Stimulated activated CD8-positive, alpha-beta memory T cell treated with anti-CD3 and anti-CD28 coated beads, Interleukin-15, amount 100 ng/mL, for 1 hour (primary cell): ENCODE results near the gene CCNL2.

Source experiments
- DNase-seq: peaks from one replicate; pipeline ENCODE4 v3.0.0-alpha.2; 2020; ENCODE audit warnings: low read depth

The CCNL2 gene

DNA sequence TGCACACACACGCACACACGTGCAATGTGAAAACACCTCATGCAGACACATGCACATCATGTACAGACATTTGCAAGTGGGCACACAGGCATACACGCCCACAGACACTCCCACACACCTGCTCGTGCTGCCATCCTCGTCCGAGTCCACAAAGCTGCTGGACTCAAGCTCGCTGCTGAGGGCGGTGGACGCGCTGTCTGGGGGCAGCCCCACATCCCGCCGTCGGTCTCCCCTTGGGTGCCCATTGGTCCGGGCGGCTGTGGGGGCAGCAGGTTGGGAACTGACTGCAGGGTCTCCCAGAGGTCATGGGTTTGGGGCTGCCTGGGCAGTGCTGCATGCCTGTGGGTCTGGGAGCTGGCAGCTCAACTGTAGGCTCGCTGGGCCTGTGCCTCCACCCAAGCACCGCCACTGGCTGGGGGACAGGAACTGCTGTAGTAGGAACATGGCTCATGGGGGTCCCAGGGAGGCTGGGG, 57.5 kb downstream of the CCNL2 start:
- no peak for DNase-seq

DNA sequence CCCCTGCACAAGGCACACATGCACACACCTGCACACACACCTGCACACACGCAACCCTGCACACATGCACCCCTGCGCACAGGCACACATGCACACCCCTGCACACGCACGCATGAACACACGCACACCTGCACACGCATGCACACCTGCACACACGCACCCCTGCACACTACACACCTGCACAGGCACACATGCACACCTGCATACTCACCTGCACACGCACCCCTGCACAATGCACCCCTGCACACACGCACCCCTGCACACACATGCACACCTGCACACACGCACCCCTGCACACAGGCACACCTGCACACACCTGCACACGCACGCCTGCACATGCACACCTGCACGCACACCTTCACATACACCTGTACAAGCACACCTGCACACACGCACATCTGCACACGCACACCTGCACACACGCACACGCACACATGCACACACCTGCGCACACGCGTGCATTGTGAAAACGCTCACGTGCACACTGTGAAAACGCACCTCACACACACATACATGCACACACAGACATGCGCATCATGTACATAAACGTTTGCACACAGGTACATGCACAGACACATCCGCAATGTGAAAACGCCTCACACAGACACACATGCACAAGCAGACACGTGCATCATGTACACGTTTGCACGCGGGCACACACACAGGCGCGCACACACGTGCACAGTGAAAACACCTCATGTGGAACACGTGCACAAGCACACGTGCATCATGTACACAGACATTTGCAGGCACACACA, 58.2 kb downstream of the CCNL2 start:
- no peak for DNase-seq

DNA sequence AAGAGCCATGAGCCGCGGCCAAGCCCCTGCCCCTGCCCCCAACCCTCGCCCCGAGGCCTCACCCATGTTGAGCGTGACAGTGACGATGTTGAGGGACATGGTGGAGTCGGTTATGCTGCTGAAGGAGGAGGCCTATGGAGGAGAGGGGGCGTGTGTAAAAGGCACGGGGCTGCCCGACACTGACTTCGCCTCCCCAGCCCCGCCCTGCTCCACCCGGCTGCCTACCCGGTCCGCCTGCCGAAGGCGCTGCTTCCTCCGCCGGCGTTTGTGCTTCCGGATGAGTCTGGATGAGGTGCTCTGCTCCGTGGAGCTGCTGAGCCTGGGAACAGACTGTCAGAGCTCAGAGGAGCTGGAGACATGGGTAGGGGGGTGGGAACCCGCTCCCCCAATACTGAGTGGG, 59.0 kb downstream of the CCNL2 start:
- no peak for DNase-seq

- no peak for DNase-seq
Measured at GRCh38 chr1:1338278-1338677, 60.9 kb downstream of the CCNL2 start.

DNA sequence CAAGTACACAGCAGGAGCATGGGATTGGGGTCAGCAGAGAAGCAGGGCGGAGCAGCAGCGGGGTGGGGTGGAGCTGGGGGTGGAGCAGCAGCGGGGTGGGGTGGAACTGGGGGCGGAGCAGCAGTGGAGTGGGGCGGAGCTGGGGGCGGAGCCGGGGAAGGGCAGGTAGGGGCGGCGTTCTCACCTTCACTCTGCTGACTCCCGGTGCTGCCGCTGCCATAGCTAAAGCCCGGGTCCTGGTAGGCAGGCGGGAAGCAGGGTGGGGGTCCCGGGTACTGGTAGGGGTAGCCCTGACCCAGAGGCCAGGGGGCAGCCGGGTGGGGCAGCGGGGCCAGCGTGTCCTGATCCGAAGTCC, 61.4 kb downstream of the CCNL2 start:
- DNase-seq = no peak

GRCh38 chr1:1336931-1337792, 62.0 kb downstream of the CCNL2 start:
- DNase-seq = no peak

DNA sequence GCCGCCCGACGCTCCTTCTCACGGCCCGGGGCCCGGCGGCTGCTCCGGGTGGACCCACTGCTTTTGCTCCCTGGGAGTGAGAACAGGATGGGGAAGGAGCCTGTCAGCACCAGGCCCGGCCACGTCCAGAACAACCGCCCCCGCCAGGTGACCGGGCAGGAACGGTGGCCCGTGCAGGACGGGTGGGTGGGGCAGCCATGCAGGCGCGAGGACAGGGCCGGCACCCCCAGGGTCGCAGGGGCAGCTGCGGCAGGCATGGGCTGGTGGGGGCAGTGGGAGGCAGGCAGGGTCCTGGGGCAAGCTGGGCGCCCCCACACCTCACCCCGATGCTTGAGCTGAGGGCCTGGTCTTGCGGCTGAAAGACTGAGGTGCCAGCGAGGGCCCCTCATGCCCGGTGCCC, 62.7 kb downstream of the CCNL2 start:
- DNase-seq = no peak

GRCh38 chr1:1335792-1336248, 63.3 kb downstream of the CCNL2 start:
- DNase-seq = no peak
